ENCODE data around the gene GDAP1L1. TPM values are rescaled to one million over a fixed set of nuclear protein-coding genes. Genes with fewer than 3 reads are reported as not detected.
"Not testable (repeated sequence)": the region's sequence is repeated elsewhere in the genome, so short reads cannot be mapped to it uniquely, and the experiment has no call there.

GDAP1L1 gene
- total RNA-seq, 1 donor from 2014 or later, result 1.1 TPM

DNA sequence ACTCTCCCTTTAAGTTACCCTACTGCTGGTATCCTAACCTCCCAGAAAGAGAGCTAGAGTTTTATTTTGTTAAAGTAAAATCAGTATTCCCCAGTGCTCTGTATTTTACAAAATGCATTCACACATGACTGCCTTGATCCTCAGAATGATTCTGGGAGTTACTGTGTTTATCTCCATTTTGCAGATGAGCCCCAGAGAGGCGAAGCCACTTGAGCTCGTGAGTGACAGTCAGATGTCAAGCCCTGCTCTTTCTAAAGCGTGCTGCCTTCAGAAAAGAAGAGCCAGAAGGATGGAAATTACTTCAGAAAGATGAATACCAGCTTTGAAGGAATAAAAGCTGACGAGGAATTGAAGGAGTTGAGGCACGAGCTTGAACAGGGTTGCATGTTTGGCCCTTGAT, 22.5 kb upstream of the GDAP1L1 start:
- H3K27ac Mint-ChIP-seq, result no peak overlapping the region
- H3K27me3 Mint-ChIP-seq, result no peaks in the 10 kb centered on the region
- peaks cover 5% of the 10 kb centered on the region for H3K4me1 Mint-ChIP-seq (ENCODE audit: low read depth)
- no peaks in the 10 kb centered on the region for H3K36me3 Mint-ChIP-seq (ENCODE audit: insufficient read depth)
- H3K9me3 Mint-ChIP-seq (ENCODE audit: low read depth), result no peaks in the 10 kb centered on the region
- H3K4me3 Mint-ChIP-seq (ENCODE audit: low read depth), result no peak overlapping the region
- TF ChIP-seq, protein P1, sequence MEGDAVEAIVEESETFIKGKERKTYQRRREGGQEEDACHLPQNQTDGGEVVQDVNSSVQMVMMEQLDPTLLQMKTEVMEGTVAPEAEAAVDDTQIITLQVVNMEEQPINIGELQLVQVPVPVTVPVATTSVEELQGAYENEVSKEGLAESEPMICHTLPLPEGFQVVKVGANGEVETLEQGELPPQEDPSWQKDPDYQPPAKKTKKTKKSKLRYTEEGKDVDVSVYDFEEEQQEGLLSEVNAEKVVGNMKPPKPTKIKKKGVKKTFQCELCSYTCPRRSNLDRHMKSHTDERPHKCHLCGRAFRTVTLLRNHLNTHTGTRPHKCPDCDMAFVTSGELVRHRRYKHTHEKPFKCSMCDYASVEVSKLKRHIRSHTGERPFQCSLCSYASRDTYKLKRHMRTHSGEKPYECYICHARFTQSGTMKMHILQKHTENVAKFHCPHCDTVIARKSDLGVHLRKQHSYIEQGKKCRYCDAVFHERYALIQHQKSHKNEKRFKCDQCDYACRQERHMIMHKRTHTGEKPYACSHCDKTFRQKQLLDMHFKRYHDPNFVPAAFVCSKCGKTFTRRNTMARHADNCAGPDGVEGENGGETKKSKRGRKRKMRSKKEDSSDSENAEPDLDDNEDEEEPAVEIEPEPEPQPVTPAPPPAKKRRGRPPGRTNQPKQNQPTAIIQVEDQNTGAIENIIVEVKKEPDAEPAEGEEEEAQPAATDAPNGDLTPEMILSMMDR (IDR thresholded peaks at IDR 0.05; ENCODE audit: unreplicated experiment), result no peak
- DNase-seq (ENCODE audit: low spot score, unreplicated experiment), result no peak

DNA sequence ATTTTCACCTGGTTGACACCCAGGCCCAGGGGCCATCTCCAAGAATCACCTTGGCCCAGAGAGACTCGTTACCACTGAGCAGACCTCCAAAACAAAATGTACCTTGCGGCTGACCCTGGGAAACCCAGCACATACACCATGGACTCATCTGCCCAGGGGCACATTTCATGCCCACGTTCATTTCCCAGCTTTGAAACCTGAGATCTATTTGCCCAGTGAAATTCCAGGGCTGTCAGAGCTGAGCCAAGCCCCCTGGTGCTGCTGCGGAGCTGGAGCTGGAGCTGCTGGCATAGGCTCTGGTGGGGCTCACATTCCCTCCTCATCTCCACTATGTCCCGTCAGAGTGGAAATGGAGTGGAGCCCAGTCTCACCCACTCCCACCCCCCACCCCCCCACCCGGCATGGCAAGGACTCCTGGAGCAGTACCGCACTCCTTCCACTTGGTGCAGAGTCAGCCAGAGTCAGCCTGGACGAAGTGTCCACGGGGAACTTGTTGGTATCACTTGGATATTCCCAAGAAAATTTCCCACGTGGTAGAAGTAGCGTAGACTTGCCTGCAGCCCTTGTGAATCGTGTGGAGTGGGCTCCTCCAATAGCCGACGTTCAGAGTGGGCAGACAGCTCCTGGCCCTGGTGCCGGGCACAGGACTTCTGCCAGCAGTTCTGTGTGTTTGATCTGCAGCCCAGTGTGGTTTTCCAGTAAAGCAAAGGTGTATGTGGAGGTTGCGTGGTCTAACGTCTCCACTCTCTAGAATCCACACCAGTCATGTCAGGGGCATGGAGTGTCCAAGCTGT, 18.4 kb upstream of the GDAP1L1 start:
- no peak overlapping the region for H3K4me3 Mint-ChIP-seq (ENCODE audit: low read depth)
- TF ChIP-seq, protein P1 (IDR thresholded peaks at IDR 0.05; ENCODE audit: unreplicated experiment), result no peak
- H3K4me1 Mint-ChIP-seq (ENCODE audit: low read depth), result peaks cover 3% of the 10 kb centered on the region
- no peak overlapping the region for H3K27ac Mint-ChIP-seq
- no peaks in the 10 kb centered on the region for H3K9me3 Mint-ChIP-seq (ENCODE audit: low read depth)
- no peak for DNase-seq (ENCODE audit: low spot score, unreplicated experiment)
- peaks cover 3% of the 10 kb centered on the region for H3K27me3 Mint-ChIP-seq
- H3K36me3 Mint-ChIP-seq (ENCODE audit: insufficient read depth), result no peaks in the 10 kb centered on the region

DNA sequence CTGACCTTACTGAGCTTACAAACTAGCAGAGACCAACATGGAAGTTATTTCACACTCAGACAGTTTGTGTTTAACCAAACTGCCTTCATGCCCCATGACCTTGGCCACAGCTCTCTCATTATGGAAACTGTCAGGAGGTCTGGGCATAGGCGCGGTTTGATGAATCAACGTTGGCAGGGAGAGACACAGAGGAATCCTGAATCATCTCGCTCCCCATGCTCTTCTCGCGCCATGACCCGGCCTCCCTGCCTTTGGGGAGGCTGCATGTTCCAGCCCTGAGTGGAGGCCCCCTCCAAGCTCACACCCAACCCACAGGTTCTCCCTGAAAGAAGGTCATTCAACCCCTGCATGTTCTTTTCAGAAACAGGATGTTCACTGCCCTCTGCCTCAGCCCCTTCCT, 15.9 kb upstream of the GDAP1L1 start:
- no peaks in the 10 kb centered on the region for H3K36me3 Mint-ChIP-seq (ENCODE audit: insufficient read depth)
- peaks cover 3% of the 10 kb centered on the region for H3K4me1 Mint-ChIP-seq (ENCODE audit: low read depth)
- DNase-seq (ENCODE audit: low spot score, unreplicated experiment), result no peak
- H3K27me3 Mint-ChIP-seq, result peaks cover 3% of the 10 kb centered on the region
- H3K9me3 Mint-ChIP-seq (ENCODE audit: low read depth), result no peaks in the 10 kb centered on the region
- H3K4me3 Mint-ChIP-seq (ENCODE audit: low read depth), result no peak overlapping the region
- H3K27ac Mint-ChIP-seq, result no peak overlapping the region
- TF ChIP-seq, protein P1 (IDR thresholded peaks at IDR 0.05; ENCODE audit: unreplicated experiment), result no peak

DNA sequence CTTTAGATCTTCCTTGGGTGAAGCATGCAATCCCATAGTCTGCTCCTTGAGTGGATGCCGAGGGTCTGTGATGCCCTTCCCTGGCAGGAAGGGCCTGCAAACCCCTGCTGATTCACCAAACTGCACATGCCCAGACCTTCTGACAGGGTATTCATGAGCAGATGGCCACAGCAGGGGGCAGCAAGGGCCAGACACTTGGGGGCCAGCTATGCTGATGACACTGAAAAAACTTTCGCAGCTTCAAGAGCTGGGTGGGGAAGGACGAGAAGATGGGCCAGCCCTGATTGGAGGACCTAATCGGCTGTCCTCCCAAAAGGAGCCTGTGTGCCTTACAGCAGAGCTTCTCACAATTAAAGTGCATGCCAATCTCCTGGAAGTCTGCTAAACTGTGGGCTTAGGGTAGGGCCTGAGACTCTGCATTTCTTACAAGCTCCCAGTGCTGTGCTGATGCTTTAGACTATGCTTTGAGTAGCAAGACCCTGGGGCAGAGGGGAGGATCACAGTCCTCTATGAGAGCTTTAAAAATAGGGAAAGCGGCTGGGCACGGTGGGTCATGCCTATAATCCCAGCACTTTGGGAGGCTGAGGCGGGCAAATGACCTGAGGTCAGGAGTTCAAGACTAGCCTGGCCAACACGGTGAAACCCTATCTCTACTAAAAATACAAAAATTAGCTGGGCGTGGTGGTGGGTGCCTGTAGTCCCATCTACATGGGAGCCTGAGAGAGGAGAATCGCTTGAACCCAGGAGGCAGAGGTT, 15.2 kb upstream of the GDAP1L1 start:
- Mint-ChIP-seq H3K27ac (no peak overlapping the region), H3K4me3 (ENCODE audit: low read depth) (no peak overlapping the region), H3K27me3 (peaks cover 3% of the 10 kb centered on the region), H3K36me3 (ENCODE audit: insufficient read depth) (no peaks in the 10 kb centered on the region), H3K4me1 (ENCODE audit: low read depth) (peaks cover 3% of the 10 kb centered on the region), H3K9me3 (ENCODE audit: low read depth) (no peaks in the 10 kb centered on the region)
- no peak for DNase-seq (ENCODE audit: low spot score, unreplicated experiment)
- TF ChIP-seq, protein P1 (IDR thresholded peaks at IDR 0.05; ENCODE audit: unreplicated experiment), result no peak

DNA sequence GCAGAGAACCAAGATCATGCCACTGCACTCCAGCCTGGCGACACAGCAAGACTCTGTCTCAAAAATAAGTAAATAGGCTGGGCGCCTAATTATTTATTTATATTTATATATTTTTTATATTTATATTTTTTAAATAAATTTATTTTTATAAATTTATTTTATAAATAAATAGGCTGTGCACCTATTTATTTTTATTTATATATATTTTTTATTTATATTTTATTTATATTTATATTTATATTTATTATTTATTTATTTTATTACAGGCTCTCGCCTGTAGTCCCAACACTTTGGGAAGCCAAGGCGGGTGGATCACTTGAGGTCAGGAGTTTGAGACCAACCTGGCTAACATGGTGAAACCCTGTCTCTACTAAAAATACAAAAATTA, 14.6 kb upstream of the GDAP1L1 start:
- not testable (repeated sequence) for H3K4me1 Mint-ChIP-seq (ENCODE audit: low read depth); H3K36me3 Mint-ChIP-seq (ENCODE audit: insufficient read depth); H3K27ac Mint-ChIP-seq; DNase-seq (ENCODE audit: low spot score, unreplicated experiment); H3K4me3 Mint-ChIP-seq (ENCODE audit: low read depth); H3K9me3 Mint-ChIP-seq (ENCODE audit: low read depth); H3K27me3 Mint-ChIP-seq
